HepG2 (cell line): Measurements from ENCODE around the gene TNKS1BP1. TPM values are rescaled to one million over a fixed set of nuclear protein-coding genes. Genes with fewer than 3 reads are reported as not detected.

Experiments used
- ARNT2 ChIP-seq: sonication (generic); formaldehyde crosslinking; IDR thresholded peaks from 2 replicates; pipeline ENCODE4 v1.8.0; 2022; ENCODE audit warnings: mild to moderate bottlenecking, low read depth, missing genetic modification reagents, moderate library complexity
- FIP1L1 ChIP-seq: fragments of 200-400 bp; formaldehyde crosslinking; IDR thresholded peaks from 2 replicates; pipeline ENCODE4 v1.6.1; 2018; ENCODE audit warnings: low read depth, mild to moderate bottlenecking, low read length, moderate library complexity, borderline replicate concordance; ENCODE audit not compliant: insufficient read depth
- FOXM1 ChIP-seq: sonication (generic); formaldehyde crosslinking; IDR thresholded peaks from 2 replicates; pipeline ENCODE4 v1.5.0; 2020; ENCODE audit warnings: missing genetic modification reagents
- GMEB1 ChIP-seq: sonication (generic); formaldehyde crosslinking; IDR thresholded peaks from 2 replicates; pipeline ENCODE4 v1.5.1; 2020; ENCODE audit warnings: missing genetic modification reagents, mild to moderate bottlenecking, borderline replicate concordance
- ZBTB38 ChIP-seq: sonication (generic); formaldehyde crosslinking; IDR thresholded peaks from 2 replicates; pipeline ENCODE4 v1.5.1; 2020; ENCODE audit warnings: mild to moderate bottlenecking, missing genetic modification reagents
- ZNF501 ChIP-seq: sonication (generic); formaldehyde crosslinking; IDR thresholded peaks from 2 replicates; pipeline ENCODE4 v1.5.1; 2020; ENCODE audit warnings: mild to moderate bottlenecking, moderate library complexity, missing genetic modification reagents
- polyA plus RNA-seq, 8 experiments: library from polyadenylated mRNA; depleted of rRNA in 3 of 8; stranded (reverse) in 7 of 8; unstranded in 1 of 8; fragments of >200 nt; fragmentation: Illumina TruSeq in 4 of 8; extraction: Trizol in 4 of 8; gene quantifications; 2 replicates each; pipeline versions ENCODE4 v1.2.1 to v1.2.3, GENCODE V29; 2011 to 2016; ENCODE audit warnings: low read depth in 4 of 8, missing spikeins in 1 of 8, mixed read lengths in 1 of 8; ENCODE audit not compliant: insufficient read depth in 1 of 8
- total RNA-seq, 5 experiments: library from RNA; depleted of rRNA; stranded (reverse); fragments of >200 nt; fragmentation: Illumina TruSeq; extraction: Trizol; gene quantifications; 2 replicates each; pipeline ENCODE4 v1.2.3, GENCODE V29; 2016; ENCODE audit warnings: low read depth in 1 of 5
- TF ChIP-seq, protein P1 (sequence below): sonication (generic); formaldehyde crosslinking; IDR thresholded peaks from 2 replicates; pipeline ENCODE4 v1.4.0; 2020; ENCODE audit warnings: missing genetic modification reagents
- TF ChIP-seq, protein P2 (sequence below): sonication (generic); formaldehyde crosslinking; IDR thresholded peaks from 2 replicates; pipeline ENCODE4 v1.4.0; 2020; ENCODE audit warnings: missing genetic modification reagents, low read depth, mild to moderate bottlenecking, borderline replicate concordance

The TNKS1BP1 gene
- total and polyA plus RNA-seq, 2 of the 13 experiments (the other 11 are each of a cell fraction or from before 2014, with no cell fraction given), result 13.7 to 15.0 TPM

DNA sequence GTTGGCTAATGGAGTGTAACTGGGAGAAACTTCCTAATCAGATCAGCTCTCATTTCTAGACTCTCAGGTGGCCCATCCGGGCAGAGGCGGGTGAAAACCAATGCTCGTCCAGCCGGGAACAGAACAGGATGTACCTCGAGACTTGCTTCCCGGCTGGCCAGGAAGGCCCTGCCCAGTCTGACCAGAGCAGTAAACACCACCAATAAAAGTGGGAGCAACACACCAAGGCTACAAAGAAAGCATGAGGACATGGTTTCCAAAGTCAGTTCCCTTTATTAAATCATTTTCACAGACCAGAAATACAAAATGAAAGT is 940 bp upstream of the TNKS1BP1 start (continued):
- TF ChIP-seq FOXM1 (CRISPR knock-in tag), result no peak
- 0 out of 2 replicates have a peak, but pooled peaks have one; percentile 54 for TF ChIP-seq ARNT2 (CRISPR knock-in tag)
- no peak for TF ChIP-seq GMEB1
- TF ChIP-seq ZBTB38 (CRISPR knock-in tag), result peak; percentile 35; the same call in 1 of the 2 replicates
- TF ChIP-seq, protein P1, sequence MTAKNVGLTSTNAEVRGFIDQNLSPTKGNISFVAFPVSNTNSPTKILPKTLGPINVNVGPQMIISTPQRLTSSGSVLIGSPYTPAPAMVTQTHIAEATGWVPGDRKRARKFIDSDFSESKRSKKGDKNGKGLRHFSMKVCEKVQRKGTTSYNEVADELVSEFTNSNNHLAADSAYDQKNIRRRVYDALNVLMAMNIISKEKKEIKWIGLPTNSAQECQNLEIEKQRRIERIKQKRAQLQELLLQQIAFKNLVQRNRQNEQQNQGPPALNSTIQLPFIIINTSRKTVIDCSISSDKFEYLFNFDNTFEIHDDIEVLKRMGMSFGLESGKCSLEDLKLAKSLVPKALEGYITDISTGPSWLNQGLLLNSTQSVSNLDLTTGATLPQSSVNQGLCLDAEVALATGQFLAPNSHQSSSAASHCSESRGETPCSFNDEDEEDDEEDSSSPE (CRISPR knock-in tag), result 0 out of 2 replicates have a peak, but pooled peaks have one; percentile 10
- TF ChIP-seq, protein P2, sequence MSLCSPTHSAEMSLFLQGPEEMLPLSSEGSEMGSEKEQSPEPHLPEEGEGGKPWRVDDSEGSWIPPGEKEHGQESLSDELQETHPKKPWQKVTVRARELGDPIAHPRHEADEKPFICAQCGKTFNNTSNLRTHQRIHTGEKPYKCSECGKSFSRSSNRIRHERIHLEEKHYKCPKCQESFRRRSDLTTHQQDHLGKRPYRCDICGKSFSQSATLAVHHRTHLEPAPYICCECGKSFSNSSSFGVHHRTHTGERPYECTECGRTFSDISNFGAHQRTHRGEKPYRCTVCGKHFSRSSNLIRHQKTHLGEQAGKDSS (CRISPR knock-in tag), result 0 out of 2 replicates have a peak, but pooled peaks have one; percentile 30
- 0 out of 2 replicates have a peak, but pooled peaks have one; percentile 22 for TF ChIP-seq FIP1L1
- 0 out of 2 replicates have a peak, but pooled peaks have one; percentile 2 for TF ChIP-seq ZNF501 (CRISPR knock-in tag)
